ENCODE results near the gene SLC25A42.
"Not testable (repeated sequence)": the region's sequence is repeated elsewhere in the genome, so short reads cannot be mapped to it uniquely, and the experiment has no call there.

Gene SLC25A42

DNA sequence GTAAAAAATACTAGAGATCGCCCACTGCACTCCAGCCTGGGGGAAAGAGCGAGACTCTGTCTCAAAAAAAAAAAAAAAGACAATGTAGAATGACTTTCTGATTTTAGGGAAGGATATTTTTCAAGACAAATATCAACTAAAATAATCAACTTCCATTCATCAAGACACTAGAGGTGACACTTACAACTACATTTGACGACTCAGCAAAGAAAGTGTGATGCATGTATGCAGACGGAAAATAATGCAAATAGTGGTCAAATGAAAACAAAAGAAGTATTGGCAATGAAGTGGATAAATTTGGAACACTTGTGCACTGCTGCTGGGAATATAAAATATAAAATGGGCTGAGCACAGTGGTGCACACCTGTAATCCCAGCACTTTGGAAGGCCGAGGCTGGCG lies 62.3 kb downstream of the SLC25A42 start:
- Histone ChIP-seq H3K9ac (ENCODE audit: low read length) (no peak overlapping the region), H3K27me3 (replicated peaks; ENCODE audit: control insufficient read depth, insufficient read depth, low read length) (no peaks in the 10 kb centered on the region), H3K36me3 (ENCODE audit: control insufficient read depth, insufficient read depth, low read length, severe bottlenecking) (peaks cover 9% of the 10 kb centered on the region), H3K9me3 (ENCODE audit: control insufficient read depth, low read length) (peaks cover 11% of the 10 kb centered on the region), H3K4me1 (ENCODE audit: control insufficient read depth, insufficient read depth, low read length) (no peaks in the 10 kb centered on the region), H3K4me3 (ENCODE audit: low read length) (no peak overlapping the region)
- DNase-seq (ENCODE audit: low read depth): no peak

DNA sequence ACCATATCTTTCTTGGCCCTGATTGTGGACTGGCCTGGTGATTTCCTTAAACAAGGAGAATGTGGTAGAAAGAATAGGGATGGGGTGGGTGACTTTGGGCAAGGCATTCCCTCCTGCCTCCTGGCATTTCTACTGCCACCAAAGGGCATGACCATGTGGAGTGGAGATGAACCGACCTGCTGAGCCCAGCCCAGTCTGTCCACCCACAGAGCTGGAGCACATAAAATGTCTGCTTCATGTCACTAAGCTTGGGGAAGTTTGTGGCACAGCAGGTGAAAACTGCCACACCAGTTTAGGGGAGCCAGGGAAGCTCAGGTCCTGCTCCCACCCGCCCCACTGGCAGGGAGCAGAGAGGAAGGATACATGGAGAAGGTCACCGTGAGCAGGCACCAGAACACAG lies 68.2 kb downstream of the SLC25A42 start:
- no peak for DNase-seq (ENCODE audit: low read depth)
- Histone ChIP-seq H3K27me3 (replicated peaks; ENCODE audit: control insufficient read depth, insufficient read depth, low read length) (no peaks in the 10 kb centered on the region), H3K9me3 (ENCODE audit: control insufficient read depth, low read length) (peaks cover 10% of the 10 kb centered on the region), H3K4me1 (ENCODE audit: control insufficient read depth, insufficient read depth, low read length) (no peaks in the 10 kb centered on the region), H3K4me3 (ENCODE audit: low read length) (no peak overlapping the region), H3K9ac (ENCODE audit: low read length) (no peak overlapping the region), H3K36me3 (ENCODE audit: control insufficient read depth, insufficient read depth, low read length, severe bottlenecking) (peaks cover 6% of the 10 kb centered on the region)

DNA sequence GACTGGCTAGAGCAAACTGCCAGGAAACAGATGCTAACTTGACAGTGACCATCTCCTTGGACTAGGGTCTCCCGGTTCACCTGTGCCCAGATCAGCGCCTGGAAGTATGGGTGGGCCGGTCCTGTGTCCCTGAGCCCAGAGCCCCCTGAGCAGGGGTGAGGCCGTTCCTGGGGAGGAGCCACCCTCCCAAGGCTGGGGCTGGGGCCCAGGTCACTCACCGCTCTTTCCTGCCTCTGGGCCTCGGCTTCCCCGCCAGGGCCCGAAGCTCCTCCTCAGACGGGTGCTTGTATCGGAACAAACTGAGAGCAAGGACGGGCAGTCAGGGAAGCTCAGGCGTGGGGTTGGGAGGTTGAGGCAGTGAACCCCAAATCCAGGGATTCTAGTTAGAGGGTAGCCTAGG lies 69.1 kb downstream of the SLC25A42 start:
- peaks cover 10% of the 10 kb centered on the region for H3K9me3 ChIP-seq (ENCODE audit: control insufficient read depth, low read length)
- H3K4me3 ChIP-seq (ENCODE audit: low read length): no peak overlapping the region
- no peak for DNase-seq (ENCODE audit: low read depth)
- peaks cover 6% of the 10 kb centered on the region for H3K4me1 ChIP-seq (ENCODE audit: control insufficient read depth, insufficient read depth, low read length)
- no peak overlapping the region for H3K9ac ChIP-seq (ENCODE audit: low read length)
- H3K36me3 ChIP-seq (ENCODE audit: control insufficient read depth, insufficient read depth, low read length, severe bottlenecking): peaks cover 6% of the 10 kb centered on the region
- no peaks in the 10 kb centered on the region for H3K27me3 ChIP-seq (replicated peaks; ENCODE audit: control insufficient read depth, insufficient read depth, low read length)

DNA sequence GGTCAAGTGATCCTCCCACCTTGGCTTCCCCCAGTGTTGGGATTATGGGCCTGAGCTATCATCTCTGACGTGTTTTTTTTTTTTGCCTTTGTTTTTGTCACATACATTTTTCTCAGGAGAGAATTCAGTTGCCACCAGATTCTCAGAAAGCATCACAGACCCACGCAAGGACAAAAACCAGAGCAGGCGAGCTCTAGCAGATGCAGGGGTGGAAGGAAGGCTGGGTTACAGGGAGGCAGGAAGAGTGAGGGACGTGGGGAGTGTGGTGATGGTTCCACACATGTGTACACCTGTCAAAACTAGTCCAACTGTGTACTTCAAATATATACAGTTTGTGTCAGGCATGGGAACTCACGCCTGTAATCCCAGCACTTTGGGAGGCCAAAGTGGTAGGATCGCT lies 70.2 kb downstream of the SLC25A42 start:
- Histone ChIP-seq H3K4me1 (ENCODE audit: control insufficient read depth, insufficient read depth, low read length) (peaks cover 6% of the 10 kb centered on the region), H3K4me3 (ENCODE audit: low read length) (no peak overlapping the region), H3K27me3 (replicated peaks; ENCODE audit: control insufficient read depth, insufficient read depth, low read length) (no peaks in the 10 kb centered on the region), H3K36me3 (ENCODE audit: control insufficient read depth, insufficient read depth, low read length, severe bottlenecking) (peaks cover 6% of the 10 kb centered on the region), H3K9ac (ENCODE audit: low read length) (no peak overlapping the region), H3K9me3 (ENCODE audit: control insufficient read depth, low read length) (peaks cover 10% of the 10 kb centered on the region)
- DNase-seq (ENCODE audit: low read depth): no peak

DNA sequence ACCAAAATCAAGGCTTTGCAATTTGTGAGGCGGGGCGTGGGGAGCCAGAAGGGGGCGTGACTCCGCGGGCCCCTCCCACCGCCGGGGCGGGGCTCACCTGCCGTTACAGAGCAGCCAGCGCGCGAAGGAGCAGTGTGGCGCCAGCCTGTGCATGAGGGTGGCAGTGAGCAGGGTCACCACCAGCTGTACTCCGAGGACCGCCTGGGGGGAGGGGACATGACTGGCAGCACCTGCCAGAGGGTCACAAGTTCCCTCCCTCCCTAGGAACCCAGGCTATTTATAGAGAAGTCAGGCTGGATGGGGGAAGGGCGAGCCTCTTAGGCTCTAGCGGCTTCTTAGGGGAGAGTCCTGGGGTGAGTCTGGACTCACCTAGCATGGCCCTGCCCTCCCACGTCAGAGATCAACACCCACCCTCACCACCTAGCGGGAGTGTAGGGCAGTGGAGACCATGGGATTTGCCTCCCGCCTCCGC lies 70.9 kb downstream of the SLC25A42 start:
- peaks cover 6% of the 10 kb centered on the region for H3K36me3 ChIP-seq (ENCODE audit: control insufficient read depth, insufficient read depth, low read length, severe bottlenecking)
- H3K9me3 ChIP-seq (ENCODE audit: control insufficient read depth, low read length): peaks cover 10% of the 10 kb centered on the region
- H3K4me1 ChIP-seq (ENCODE audit: control insufficient read depth, insufficient read depth, low read length): peaks cover 6% of the 10 kb centered on the region
- H3K4me3 ChIP-seq (ENCODE audit: low read length): no peak overlapping the region
- H3K27me3 ChIP-seq (replicated peaks; ENCODE audit: control insufficient read depth, insufficient read depth, low read length): no peaks in the 10 kb centered on the region
- no peak overlapping the region for H3K9ac ChIP-seq (ENCODE audit: low read length)
- no peak for DNase-seq (ENCODE audit: low read depth)

DNA sequence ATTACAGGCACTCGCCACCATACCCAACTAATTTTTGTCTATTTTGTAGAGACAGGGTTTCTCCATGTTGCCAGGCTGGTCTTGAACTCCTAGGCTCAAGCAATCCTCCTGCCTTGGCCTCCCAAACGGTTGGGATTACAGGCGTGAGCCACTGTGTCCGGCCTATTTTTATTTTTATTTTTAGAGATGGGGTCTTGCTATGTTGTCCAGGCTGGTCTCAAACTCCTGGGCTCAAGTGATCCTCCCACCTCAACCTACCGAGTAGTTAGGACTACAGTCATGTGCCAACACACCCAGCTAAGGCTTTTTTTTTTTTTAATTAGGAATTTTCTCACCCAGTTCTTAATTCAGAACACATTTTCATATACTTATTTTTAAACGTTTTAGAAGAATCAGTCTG lies 71.9 kb downstream of the SLC25A42 start:
- H3K9me3 ChIP-seq (ENCODE audit: control insufficient read depth, low read length): peaks cover 10% of the 10 kb centered on the region
- H3K36me3 ChIP-seq (ENCODE audit: control insufficient read depth, insufficient read depth, low read length, severe bottlenecking); H3K27me3 ChIP-seq (replicated peaks; ENCODE audit: control insufficient read depth, insufficient read depth, low read length); DNase-seq (ENCODE audit: low read depth); H3K4me1 ChIP-seq (ENCODE audit: control insufficient read depth, insufficient read depth, low read length); H3K4me3 ChIP-seq (ENCODE audit: low read length); H3K9ac ChIP-seq (ENCODE audit: low read length): not testable (repeated sequence)

DNA sequence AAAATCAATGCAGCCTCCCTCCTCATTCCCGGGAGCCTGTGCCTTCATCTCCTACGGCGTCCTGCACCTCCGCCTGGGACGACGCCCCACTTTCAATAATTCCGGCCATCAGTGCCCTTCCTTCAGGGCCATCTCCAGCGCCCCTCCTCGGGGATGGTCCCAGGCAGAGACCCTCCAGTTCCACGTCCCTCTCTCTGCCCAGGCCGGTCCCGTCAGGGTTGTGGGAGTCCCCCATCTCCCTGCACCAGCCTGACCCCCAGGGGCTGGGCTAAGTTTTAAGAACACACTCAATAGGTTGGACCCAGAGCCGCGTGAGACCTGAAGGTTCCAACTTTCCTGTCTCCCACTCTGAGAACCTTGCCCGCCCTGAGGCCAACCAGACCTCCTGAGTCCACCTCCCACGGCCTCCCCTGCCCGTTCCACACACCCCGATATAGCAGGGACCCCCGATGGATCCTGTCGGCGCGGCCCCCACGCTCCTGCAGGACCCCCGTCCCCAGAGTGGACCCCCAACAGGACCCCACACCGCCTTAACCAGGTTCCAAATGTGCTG lies 73.8 kb downstream of the SLC25A42 start:
- no peaks in the 10 kb centered on the region for H3K36me3 ChIP-seq (ENCODE audit: control insufficient read depth, insufficient read depth, low read length, severe bottlenecking)
- H3K9ac ChIP-seq (ENCODE audit: low read length): peak overlapping the region; percentile 92
- H3K4me1 ChIP-seq (ENCODE audit: control insufficient read depth, insufficient read depth, low read length): peaks cover 6% of the 10 kb centered on the region
- peak overlapping the region; percentile 87 for H3K4me3 ChIP-seq (ENCODE audit: low read length)
- H3K27me3 ChIP-seq (replicated peaks; ENCODE audit: control insufficient read depth, insufficient read depth, low read length): no peaks in the 10 kb centered on the region
- peak; percentile 41 for DNase-seq (ENCODE audit: low read depth)
- H3K9me3 ChIP-seq (ENCODE audit: control insufficient read depth, low read length): peaks cover under 1% of the 10 kb centered on the region

DNA sequence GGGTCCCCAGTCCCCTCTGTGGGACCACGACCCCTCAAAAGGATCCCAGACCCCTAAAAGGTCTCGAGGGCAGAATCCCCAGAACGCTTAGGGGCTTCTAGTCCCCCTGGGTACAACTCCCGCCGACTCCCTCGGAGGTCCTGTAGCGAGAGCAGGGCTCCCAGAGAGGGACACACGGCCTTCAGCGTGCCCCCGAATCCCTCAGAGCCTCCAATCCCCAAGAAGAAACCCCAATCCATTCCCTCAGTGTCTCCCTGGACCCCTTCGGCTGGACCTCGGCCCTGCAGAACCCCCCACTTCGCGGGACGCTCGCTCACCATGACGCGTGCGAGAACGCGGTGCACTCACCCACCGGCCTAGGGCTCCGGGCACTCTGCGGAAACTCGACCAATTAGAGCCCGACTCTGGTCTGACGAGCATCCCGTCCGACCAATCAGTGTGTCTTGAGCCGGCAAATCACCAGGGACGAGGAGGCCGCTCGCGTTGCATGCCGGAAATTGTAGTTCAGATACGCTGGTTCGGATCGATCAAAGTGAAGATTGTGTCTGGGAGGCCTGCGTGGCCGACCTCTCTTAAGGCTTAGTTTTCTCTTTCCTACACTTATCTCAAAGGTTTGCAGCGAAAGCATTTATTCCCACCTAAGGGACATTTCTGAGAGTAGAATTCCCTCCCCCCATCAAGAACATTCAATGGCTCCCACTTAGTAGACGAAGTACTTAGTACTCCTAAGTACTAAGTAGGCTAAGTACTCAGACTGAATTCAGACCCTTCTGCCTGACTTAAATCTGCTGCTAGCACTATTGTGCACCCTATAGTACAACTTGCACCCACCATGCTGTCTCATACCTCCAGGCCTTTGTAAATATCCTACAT lies 74.6 kb downstream of the SLC25A42 start, which contains the start of gene TMEM161A:
Gene TMEM161A (minus strand): TSS at position 370 of the 873 bp plus-strand sequence. CDS start 50 bp downstream, at position 320.
- peak; percentile 99 for DNase-seq (ENCODE audit: low read depth)
- Histone ChIP-seq H3K4me1 (ENCODE audit: control insufficient read depth, insufficient read depth, low read length) (peaks cover 6% of the 10 kb centered on the region), H3K9ac (ENCODE audit: low read length) (peak within 1 kb of the TSS; percentile 92), H3K4me3 (ENCODE audit: low read length) (peak within 1 kb of the TSS; percentile 87), H3K9me3 (ENCODE audit: control insufficient read depth, low read length) (no peaks in the 10 kb centered on the region), H3K36me3 (ENCODE audit: control insufficient read depth, insufficient read depth, low read length, severe bottlenecking) (no peaks in the 10 kb centered on the region), H3K27me3 (replicated peaks; ENCODE audit: control insufficient read depth, insufficient read depth, low read length) (no peaks in the 10 kb centered on the region)

DNA sequence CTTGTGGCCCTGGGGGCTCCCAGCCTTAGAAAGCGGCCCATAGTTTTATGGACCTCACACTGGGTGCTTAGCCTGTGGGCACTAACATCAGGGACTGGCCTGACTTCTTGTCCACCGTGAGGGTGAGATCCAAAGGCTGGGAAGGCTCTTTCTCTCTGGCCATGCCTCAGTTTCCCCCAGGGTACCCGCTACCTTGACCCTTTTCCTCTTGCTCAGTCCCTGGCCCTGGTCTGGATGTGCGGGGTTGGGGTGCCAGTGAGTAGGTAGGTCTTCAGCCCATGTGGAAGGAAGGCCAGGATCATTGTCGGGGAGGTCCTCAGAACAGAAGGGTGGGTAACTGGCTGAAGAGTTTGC lies 76.1 kb downstream of the SLC25A42 start:
- H3K36me3 ChIP-seq (ENCODE audit: control insufficient read depth, insufficient read depth, low read length, severe bottlenecking): no peaks in the 10 kb centered on the region

DNA sequence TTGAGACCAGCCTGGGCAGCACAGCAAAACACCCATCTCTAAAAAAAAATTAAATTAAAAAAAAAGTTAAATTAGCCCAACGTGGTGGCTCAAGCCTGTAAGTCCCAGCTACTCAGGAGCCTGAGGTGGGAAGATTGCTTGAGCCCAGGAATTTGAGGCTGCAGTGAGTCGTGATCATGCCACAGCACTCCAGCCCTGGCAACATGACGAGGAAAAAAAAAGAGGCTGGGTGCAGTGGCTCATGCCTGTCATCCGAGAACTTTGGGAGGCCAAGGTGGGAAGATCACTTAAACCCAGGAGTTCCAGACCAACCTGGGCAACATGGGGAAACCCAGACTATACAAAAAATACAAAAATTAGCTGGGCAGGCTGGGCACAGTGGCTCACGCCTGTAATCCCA lies 76.7 kb downstream of the SLC25A42 start:
- Histone ChIP-seq H3K27me3 (replicated peaks; ENCODE audit: control insufficient read depth, insufficient read depth, low read length) (no peaks in the 10 kb centered on the region), H3K9ac (ENCODE audit: low read length) (no peak overlapping the region), H3K9me3 (ENCODE audit: control insufficient read depth, low read length) (no peaks in the 10 kb centered on the region), H3K36me3 (ENCODE audit: control insufficient read depth, insufficient read depth, low read length, severe bottlenecking) (no peaks in the 10 kb centered on the region), H3K4me1 (ENCODE audit: control insufficient read depth, insufficient read depth, low read length) (peaks cover 6% of the 10 kb centered on the region), H3K4me3 (ENCODE audit: low read length) (no peak overlapping the region)
- no peak for DNase-seq (ENCODE audit: low read depth)

More for the DNA sequence above, 76.1 kb downstream of the SLC25A42 start:
- Histone ChIP-seq H3K9me3 (ENCODE audit: control insufficient read depth, low read length) (no peaks in the 10 kb centered on the region), H3K9ac (ENCODE audit: low read length) (no peak overlapping the region), H3K4me3 (ENCODE audit: low read length) (no peak overlapping the region), H3K4me1 (ENCODE audit: control insufficient read depth, insufficient read depth, low read length) (peaks cover 6% of the 10 kb centered on the region), H3K27me3 (replicated peaks; ENCODE audit: control insufficient read depth, insufficient read depth, low read length) (no peaks in the 10 kb centered on the region)
- DNase-seq (ENCODE audit: low read depth): no peak

DNA sequence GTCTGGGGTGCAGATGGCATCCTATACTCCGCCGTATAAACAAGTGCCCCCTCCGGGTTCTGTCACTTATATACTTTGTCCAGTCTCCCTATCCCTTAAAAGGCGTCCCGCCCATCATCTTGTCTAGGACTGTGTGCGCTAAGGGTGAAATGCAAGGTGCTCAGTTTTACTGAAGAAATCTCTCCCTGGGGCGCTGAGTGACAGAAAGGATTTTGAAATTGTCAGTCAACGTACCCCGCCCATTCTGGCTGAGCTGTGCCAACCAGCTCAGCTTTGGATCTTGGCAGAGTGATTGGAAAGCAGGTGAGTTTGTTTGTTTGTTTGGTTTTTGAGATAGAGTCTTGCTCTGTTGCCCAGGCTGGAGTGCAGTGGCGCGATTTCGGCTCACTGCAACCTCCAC lies 78.6 kb downstream of the SLC25A42 start:
- Histone ChIP-seq H3K9me3 (ENCODE audit: control insufficient read depth, low read length) (no peaks in the 10 kb centered on the region), H3K27me3 (replicated peaks; ENCODE audit: control insufficient read depth, insufficient read depth, low read length) (no peaks in the 10 kb centered on the region), H3K4me3 (ENCODE audit: low read length) (no peak overlapping the region), H3K36me3 (ENCODE audit: control insufficient read depth, insufficient read depth, low read length, severe bottlenecking) (peaks cover 4% of the 10 kb centered on the region), H3K4me1 (ENCODE audit: control insufficient read depth, insufficient read depth, low read length) (peaks cover 4% of the 10 kb centered on the region), H3K9ac (ENCODE audit: low read length) (no peak overlapping the region)
- DNase-seq (ENCODE audit: low read depth): no peak

Measured in adipocyte (in vitro differentiated cells).